GM12872 (cell line): ENCODE measurements around the gene ZBTB11.

ENCODE experiments used
- TF ChIP-seq, protein P1 (sequence below): IDR thresholded peaks from 3 replicates; pipeline ENCODE4 v1.5.1; 2011; ENCODE audit warnings: low read depth, mild to moderate bottlenecking, low read length, moderate library complexity; ENCODE audit not compliant: insufficient read depth

The ZBTB11 gene

DNA sequence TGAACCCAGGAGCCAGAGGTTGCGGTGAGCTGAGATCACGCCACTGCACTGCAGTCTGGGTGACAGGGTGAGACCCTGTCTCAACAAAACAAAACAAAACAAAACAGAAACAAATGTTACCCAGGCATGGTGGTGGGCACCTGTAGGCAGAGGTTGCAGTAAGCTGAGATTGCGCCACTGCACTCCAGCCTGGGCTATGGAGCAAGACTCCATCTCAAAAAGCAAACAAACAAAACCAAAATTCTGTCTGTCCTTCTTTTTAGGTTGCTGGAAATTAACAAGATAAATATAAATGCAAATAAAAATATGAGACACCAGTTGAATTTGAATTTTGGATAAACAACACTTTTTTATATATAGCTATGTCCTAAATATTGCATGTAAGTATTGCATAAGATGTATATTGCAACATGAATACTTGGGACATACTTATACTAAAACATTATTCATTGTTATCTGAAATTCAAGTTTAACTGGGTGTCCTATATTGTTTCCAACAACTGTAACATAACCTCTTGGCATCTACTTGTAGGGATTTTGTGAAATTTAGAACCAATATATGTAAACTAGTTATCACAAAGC is 42.8 kb upstream of the ZBTB11 start:
- TF ChIP-seq, protein P1, sequence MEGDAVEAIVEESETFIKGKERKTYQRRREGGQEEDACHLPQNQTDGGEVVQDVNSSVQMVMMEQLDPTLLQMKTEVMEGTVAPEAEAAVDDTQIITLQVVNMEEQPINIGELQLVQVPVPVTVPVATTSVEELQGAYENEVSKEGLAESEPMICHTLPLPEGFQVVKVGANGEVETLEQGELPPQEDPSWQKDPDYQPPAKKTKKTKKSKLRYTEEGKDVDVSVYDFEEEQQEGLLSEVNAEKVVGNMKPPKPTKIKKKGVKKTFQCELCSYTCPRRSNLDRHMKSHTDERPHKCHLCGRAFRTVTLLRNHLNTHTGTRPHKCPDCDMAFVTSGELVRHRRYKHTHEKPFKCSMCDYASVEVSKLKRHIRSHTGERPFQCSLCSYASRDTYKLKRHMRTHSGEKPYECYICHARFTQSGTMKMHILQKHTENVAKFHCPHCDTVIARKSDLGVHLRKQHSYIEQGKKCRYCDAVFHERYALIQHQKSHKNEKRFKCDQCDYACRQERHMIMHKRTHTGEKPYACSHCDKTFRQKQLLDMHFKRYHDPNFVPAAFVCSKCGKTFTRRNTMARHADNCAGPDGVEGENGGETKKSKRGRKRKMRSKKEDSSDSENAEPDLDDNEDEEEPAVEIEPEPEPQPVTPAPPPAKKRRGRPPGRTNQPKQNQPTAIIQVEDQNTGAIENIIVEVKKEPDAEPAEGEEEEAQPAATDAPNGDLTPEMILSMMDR, result no peak

DNA sequence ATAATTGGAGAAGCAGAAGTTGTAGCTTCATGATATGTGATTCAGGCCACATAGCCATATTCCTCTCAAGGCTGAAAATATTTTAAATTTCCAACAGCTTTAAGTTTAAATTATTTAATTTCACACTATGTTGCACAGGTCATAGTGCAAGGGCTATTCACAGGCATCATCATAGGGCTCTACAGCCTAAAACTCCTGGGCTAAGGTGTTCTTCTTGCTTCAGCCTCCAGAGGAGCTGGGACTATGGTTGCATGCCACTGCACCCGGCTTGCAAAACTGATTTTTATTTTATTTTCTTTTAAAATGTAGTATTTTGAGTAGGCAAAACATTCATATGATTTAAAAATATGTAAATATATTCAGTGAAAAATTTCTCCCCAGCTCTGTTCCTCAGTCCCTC is 41.5 kb upstream of the ZBTB11 start:
- TF ChIP-seq, protein P1, result no peak

DNA sequence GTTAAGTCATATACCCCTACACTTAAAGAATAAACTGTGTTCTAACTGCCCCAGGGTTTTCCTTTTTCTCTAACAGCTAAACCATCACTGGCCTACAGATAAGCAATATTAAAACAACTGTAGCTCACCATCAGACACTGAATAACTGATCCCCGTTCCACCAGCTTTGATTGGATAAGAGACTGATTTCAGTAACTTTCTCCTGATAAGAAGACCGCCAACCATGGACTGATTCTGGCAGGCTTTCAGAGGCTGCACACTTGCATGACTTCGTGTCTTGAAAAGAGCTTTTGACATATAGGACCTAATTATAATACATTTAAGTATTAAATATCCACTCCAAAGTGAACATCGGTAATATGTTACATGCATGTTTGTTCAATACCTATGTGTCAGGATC is 32.2 kb upstream of the ZBTB11 start:
- TF ChIP-seq, protein P1, result no peak

DNA sequence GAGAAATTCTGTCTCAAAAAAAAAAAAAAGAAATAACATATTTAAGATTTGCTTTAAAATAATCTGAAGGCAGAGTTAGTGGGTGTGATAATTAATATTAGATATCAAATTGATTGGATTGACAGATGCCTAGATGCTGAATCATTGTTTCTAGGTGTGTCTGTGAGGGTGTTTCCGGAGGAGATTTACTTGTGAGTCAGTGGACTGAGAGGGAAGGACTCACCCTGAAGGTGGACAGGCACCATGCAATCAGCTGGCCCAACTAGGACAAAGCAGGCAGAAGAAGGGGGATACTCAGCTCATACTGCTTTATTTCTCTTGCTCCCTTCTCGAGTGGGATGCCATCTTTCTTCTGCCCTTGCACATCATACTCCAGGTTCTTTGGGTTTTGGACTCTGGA is 26.2 kb upstream of the ZBTB11 start:
- TF ChIP-seq, protein P1, result no peak

DNA sequence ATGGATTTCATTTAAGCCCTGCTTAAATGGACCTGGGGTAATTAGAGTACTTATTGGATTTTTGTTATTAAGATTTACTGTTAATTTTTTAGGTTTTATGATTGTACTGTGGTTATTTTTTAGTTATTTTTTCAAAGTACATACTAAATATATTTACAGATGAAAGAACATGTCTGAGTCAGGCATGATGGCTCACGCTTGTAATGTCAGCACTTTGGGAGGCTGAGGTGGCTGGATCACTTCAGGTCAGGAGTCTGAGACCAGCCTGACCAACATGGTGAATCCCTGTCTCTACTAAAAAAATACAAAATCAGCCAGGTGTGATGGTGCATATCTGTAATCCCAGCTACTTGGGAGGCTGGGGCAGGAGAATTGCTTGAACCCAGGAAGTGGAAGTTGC is 25.8 kb upstream of the ZBTB11 start:
- TF ChIP-seq, protein P1, result no peak

DNA sequence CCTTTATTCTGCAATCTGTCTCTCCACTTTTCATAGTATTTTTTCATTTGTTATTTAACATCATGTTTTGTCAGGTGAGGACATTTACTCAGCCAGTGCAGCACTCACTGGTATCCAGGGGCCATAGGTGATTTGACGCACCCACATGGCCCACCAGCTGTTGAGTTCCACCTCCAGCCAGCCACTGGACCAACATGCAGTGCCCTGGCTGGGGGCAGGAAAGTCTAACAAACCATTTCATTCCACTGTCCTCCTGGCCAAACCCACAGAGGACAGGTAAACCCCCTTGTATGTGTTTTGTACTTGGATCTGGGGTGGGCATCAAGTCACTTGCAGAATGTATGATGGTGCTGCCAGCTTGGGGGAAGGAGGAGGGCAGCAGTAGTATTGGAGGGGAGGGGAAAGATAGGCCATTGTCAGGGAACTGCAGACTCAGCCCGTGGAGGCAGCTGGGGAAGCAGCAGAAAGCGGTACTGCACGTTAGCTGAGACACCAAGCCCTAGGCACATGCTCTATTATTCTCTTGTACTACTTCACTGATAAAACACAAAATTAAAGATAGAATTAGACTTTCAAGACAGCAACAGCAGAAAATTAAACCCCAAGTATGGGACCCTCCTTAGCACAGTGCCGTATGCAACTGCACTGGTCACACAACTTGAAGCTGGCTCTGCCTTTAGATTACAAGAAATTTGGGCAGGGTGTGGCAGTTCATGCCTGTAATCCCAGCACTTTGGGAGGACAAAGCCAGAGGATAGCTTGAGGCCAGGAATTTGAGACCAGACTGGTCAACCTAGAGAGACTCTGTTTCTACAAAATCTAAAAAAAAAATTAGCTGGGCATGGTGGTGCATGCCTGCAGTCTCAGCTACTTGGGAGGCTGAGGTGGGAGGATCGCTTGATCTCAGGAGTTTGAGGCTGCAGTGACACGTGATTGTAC is 25.0 kb upstream of the ZBTB11 start:
- TF ChIP-seq, protein P1, result no peak

DNA sequence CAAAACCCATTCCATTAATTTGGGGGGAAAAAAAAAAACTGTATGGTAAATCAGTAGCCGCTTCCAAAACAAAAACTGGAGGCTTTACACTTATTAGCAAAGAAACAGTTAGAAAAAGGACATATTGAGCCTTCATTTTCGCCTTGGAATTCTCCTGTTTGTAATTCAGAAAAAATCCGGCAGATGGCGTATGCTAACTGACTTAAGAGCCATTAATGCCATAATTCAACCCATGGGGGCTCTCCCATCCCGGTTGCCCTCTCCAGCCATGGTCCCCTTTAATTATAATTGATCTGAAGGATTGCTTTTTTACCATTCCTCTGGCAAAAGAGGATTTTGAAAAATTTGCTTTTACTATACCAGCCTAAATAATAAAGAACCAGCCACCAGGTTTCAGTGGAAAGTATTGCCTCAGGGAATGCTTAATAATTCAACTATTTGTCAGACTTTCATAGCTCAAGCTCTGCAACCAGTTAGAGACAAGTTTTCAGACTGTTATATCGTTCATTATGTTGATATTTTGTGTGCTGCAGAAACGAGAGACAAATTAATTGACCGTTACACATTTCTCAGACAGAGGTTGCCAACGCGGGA is 18.9 kb upstream of the ZBTB11 start:
- TF ChIP-seq, protein P1, result peak; percentile 63
